A549 (cell line): ENCODE results near the gene SORCS2. TPM values are rescaled to one million over a fixed set of nuclear protein-coding genes. Genes with fewer than 3 reads are reported as not detected.

Experiments
- ATAC-seq, 2 experiments: fragments of 200-7000 bp in 1 of 2; fragments of >200 bp in 1 of 2; cut with Nextera tagmentation in 1 of 2; cut with Tn5 transposase in 1 of 2; 3 replicates each; pipeline versions ENCODE4 v1.8.0 to v1.9.1; 2018 to 2020; ENCODE audit warnings: mild to moderate bottlenecking in 1 of 2, moderate library complexity in 1 of 2
- CTCF ChIA-PET: fragments of 300-600 bp; sonication (Branson Sonifier 250); formaldehyde crosslinking; extraction: SDS; loops from one replicate; lab custom pipeline; 2021; ENCODE audit warnings: antibody characterized with exemption, inconsistent platforms; lab: Yijun Ruan, JAX
- POLR2A ChIA-PET: fragments of 350-600 bp; formaldehyde crosslinking; extraction: SDS; loops from one replicate; lab custom pipeline; 2021; ENCODE audit warnings: antibody characterized with exemption, inconsistent platforms; lab: Yijun Ruan, JAX
- DNase-seq, 2 experiments: peaks; one replicate each; pipeline versions ENCODE4 v3.0.0 to v3.0.0-alpha.2; 2011 to 2016; ENCODE audit warnings: low read depth in 1 of 2, low spot score in 1 of 2
- FAIRE-seq: peaks from 2 replicates; lab custom pipeline; 2011; peaks lifted over from hg19 to GRCh38; lab: Jason Lieb, UNC
- H3K27ac ChIP-seq, 2 experiments: fragments of >200 bp; sonication (Bioruptor Twin); formaldehyde crosslinking; 3 replicates each; pipeline ENCODE4 v1.5.1; 2016 to 2017
- H3K4me1 ChIP-seq: fragments of >200 bp; sonication (Bioruptor Twin); formaldehyde crosslinking; 3 replicates; pipeline ENCODE4 v1.6.1; 2016
- H3K4me2 ChIP-seq: fragments of >200 bp; sonication (Bioruptor Twin); formaldehyde crosslinking; 3 replicates; pipeline ENCODE4 v1.6.1; 2016
- H3K4me3 ChIP-seq: fragments of >200 bp; sonication (Bioruptor Twin); formaldehyde crosslinking; 3 replicates; pipeline ENCODE4 v1.5.1; 2016
- H3K9me3 ChIP-seq: fragments of >200 bp; sonication (Bioruptor Twin); formaldehyde crosslinking; 3 replicates; pipeline ENCODE4 v1.6.1; 2016
- BHLHE40 ChIP-seq: IDR thresholded peaks from 2 replicates; pipeline ENCODE4 v1.6.1; 2012; ENCODE audit warnings: low read depth, low read length, inconsistent platforms
- CBX2 ChIP-seq: fragments of 200-600 bp; sonication (generic); IDR thresholded peaks from 2 replicates; pipeline ENCODE4 v1.6.1; 2016; ENCODE audit warnings: low read depth, mild to moderate bottlenecking, borderline replicate concordance
- CBX8 ChIP-seq: fragments of 200-600 bp; sonication (generic); IDR thresholded peaks from 2 replicates; pipeline ENCODE4 v1.6.1; 2016
- EHMT2 ChIP-seq: fragments of 200-600 bp; sonication (generic); IDR thresholded peaks from 2 replicates; pipeline ENCODE4 v1.6.1; 2016; ENCODE audit warnings: antibody characterized with exemption, low read depth, mild to moderate bottlenecking, moderate library complexity
- EP300 ChIP-seq, 2 experiments: fragments of >200 bp; sonication (Bioruptor Twin); formaldehyde crosslinking; IDR thresholded peaks; 2 replicates in 1 of 2; 3 replicates in 1 of 2; pipeline ENCODE4 v1.6.1; 2016 to 2017
- ESRRA ChIP-seq: fragments of 150-350 bp; IDR thresholded peaks from 2 replicates; pipeline ENCODE4 v1.6.1; 2014; ENCODE audit warnings: mild to moderate bottlenecking, low read length, borderline replicate concordance
- FOSB ChIP-seq: fragments of 250-450 bp; sonication (Bioruptor Pico); IDR thresholded peaks from 2 replicates; pipeline ENCODE4 v1.5.0; 2020; ENCODE audit warnings: mild to moderate bottlenecking, moderate library complexity
- HOXB13 ChIP-seq: fragments of 250-450 bp; sonication (Bioruptor Pico); IDR thresholded peaks from 2 replicates; pipeline ENCODE4 v1.5.0; 2020; ENCODE audit warnings: low read depth, mild to moderate bottlenecking, moderate library complexity
- JUN ChIP-seq, 2 experiments: fragments of >200 bp; sonication (Bioruptor Twin); formaldehyde crosslinking; IDR thresholded peaks; 2 replicates in 1 of 2; 3 replicates in 1 of 2; pipeline ENCODE4 v1.6.1; 2016 to 2017
- JUNB ChIP-seq: fragments of >200 bp; sonication (Bioruptor Twin); formaldehyde crosslinking; IDR thresholded peaks from 2 replicates; pipeline ENCODE4 v1.6.1; 2016
- MAZ ChIP-seq: fragments of 150-350 bp; IDR thresholded peaks from 2 replicates; pipeline ENCODE4 v1.6.1; 2014; ENCODE audit warnings: antibody characterized with exemption, low read depth, low read length, borderline replicate concordance
- NFE2L2 ChIP-seq: fragments of 150-350 bp; conservative IDR thresholded peaks from 2 replicates; pipeline ENCODE4 v1.6.1; 2014; ENCODE audit warnings: low read length
- NPAS2 ChIP-seq: fragments of 250-450 bp; sonication (Bioruptor Pico); IDR thresholded peaks from 2 replicates; pipeline ENCODE4 v1.8.0; 2022; ENCODE audit warnings: mild to moderate bottlenecking, moderate library complexity, borderline replicate concordance
- POLR2A ChIP-seq: IDR thresholded peaks from 2 replicates; pipeline ENCODE4 v1.6.1; 2012; ENCODE audit warnings: mild to moderate bottlenecking, low read length
- POLR2AphosphoS2 ChIP-seq: conservative IDR thresholded peaks from 2 replicates; pipeline ENCODE4 v1.6.1; 2012; ENCODE audit warnings: low read length, improper control_type of control experiment, inconsistent platforms
- RARB ChIP-seq: fragments of 250-450 bp; sonication (Bioruptor Pico); IDR thresholded peaks from 2 replicates; pipeline ENCODE4 v1.8.0; 2021; ENCODE audit warnings: mild to moderate bottlenecking, moderate library complexity
- RCOR1 ChIP-seq: fragments of 150-350 bp; IDR thresholded peaks from 2 replicates; pipeline ENCODE4 v1.6.1; 2014; ENCODE audit warnings: antibody characterized with exemption, low read length, low read depth
- SMC3 ChIP-seq: fragments of >200 bp; sonication (Bioruptor Twin); formaldehyde crosslinking; IDR thresholded peaks from 3 replicates; pipeline ENCODE4 v1.6.1; 2018; ENCODE audit warnings: inconsistent platforms
- SREBF2 ChIP-seq: fragments of 450-650 bp; IDR thresholded peaks from 2 replicates; pipeline ENCODE4 v1.6.1; 2014; ENCODE audit warnings: mild to moderate bottlenecking, moderate library complexity
- ZC3H11A ChIP-seq: fragments of 450-650 bp; IDR thresholded peaks from 2 replicates; pipeline ENCODE4 v1.6.1; 2014; ENCODE audit warnings: antibody characterized with exemption, mild to moderate bottlenecking
- WGBS: methylation state at CpG from one replicate; pipeline ENCODE4 v1.1.6; 2017; ENCODE audit errors: missing lambda C conversion rate; 5-methylcytosine and 5-hydroxymethylcytosine counted together
- polyA plus RNA-seq, 4 experiments: library from polyadenylated mRNA; depleted of rRNA in 3 of 4; stranded (reverse); fragments of >200 nt; fragmentation: RNase III in 1 of 4; extraction: RNeasy Plus Mini Kit Qiagen cat#74134 plus additional on column Dnase treatment in 1 of 4; gene quantifications; 2 replicates in 3 of 4; 3 replicates in 1 of 4; pipeline ENCODE4 v1.2.3, GENCODE V29; 2011 to 2017
- TF ChIP-seq, protein P1 (sequence below): fragments of >200 bp; sonication (Bioruptor Twin); formaldehyde crosslinking; IDR thresholded peaks from 3 replicates; pipeline ENCODE4 v1.5.1; 2016
- TF ChIP-seq, protein P2 (sequence below): IDR thresholded peaks from 2 replicates; pipeline ENCODE4 v1.6.1; 2012
- TF ChIP-seq, protein P3 (sequence below): fragments of 150-350 bp; IDR thresholded peaks from 2 replicates; pipeline ENCODE4 v1.6.1; 2014; ENCODE audit warnings: low read depth, mild to moderate bottlenecking, low read length
- TF ChIP-seq, protein P4 (sequence below): fragments of 200-600 bp; sonication (generic); IDR thresholded peaks from 2 replicates; pipeline ENCODE4 v1.6.1; 2016; ENCODE audit warnings: antibody characterized with exemption, mild to moderate bottlenecking, moderate library complexity
- TF ChIP-seq, protein P5 (sequence below): fragments of 250-450 bp; sonication (Bioruptor Pico); IDR thresholded peaks from 2 replicates; pipeline ENCODE4 v1.5.0; 2021; ENCODE audit warnings: mild to moderate bottlenecking, moderate library complexity, borderline replicate concordance

SORCS2 gene
- polyA plus RNA-seq, 2 of the 4 experiments (the other 2 are of a cell fraction) = 1.4 to 4.6 TPM

DNA sequence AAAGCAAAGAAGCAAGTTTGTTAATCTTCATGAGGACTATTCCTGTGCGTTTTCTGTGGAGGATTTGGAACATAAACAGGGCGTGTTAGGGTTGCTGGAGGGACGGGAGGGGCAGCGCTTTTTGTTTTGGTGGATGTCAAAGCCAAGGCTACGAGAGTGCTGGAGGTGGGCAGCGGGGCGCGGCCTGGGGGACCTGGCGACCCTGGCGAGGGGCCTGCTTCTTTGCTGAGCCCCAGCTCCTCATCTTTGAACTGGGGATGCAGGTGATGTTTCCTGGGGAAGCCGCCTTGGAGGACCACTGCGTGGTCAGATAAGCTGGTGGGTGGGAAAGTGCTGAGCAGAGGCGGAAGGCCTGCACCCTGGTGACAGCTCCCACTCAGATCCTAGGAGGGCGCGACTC, 55.2 kb downstream of the SORCS2 start:
- no peak for FAIRE-seq
- CTCF ChIA-PET = no interaction called here
- H3K27ac ChIP-seq = no peak overlapping the region

DNA sequence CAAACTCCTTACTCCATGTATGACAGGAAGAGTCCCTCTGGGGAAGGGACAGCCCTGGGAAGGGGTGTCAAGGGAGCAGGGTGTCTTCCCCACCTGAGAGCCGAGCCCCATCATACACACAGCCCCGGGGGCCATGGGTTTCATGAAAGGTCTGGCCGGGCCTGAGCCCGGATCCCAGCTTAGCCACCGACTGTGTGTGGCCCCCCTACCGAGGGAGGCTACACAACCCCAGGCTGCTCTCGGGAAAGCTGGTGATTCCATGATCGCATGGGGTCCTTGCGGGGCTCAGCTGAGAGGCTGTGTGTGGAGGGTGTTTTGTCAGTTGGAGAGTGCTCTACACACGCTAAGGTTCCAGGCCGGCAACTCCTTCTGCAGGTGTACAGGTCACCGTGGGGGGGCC, 55.6 kb downstream of the SORCS2 start:
- Histone ChIP-seq H3K27ac (no peak overlapping the region), H3K4me1 (no peaks in the 10 kb centered on the region), H3K9me3 (no peaks in the 10 kb centered on the region; the same call in 2 of the 3 replicates), H3K4me2 (no peak overlapping the region), H3K4me3 (no peak overlapping the region)
- TF ChIP-seq, protein P1, sequence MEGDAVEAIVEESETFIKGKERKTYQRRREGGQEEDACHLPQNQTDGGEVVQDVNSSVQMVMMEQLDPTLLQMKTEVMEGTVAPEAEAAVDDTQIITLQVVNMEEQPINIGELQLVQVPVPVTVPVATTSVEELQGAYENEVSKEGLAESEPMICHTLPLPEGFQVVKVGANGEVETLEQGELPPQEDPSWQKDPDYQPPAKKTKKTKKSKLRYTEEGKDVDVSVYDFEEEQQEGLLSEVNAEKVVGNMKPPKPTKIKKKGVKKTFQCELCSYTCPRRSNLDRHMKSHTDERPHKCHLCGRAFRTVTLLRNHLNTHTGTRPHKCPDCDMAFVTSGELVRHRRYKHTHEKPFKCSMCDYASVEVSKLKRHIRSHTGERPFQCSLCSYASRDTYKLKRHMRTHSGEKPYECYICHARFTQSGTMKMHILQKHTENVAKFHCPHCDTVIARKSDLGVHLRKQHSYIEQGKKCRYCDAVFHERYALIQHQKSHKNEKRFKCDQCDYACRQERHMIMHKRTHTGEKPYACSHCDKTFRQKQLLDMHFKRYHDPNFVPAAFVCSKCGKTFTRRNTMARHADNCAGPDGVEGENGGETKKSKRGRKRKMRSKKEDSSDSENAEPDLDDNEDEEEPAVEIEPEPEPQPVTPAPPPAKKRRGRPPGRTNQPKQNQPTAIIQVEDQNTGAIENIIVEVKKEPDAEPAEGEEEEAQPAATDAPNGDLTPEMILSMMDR = no peak
- ATAC-seq (no peak), FAIRE-seq (no peak), DNase-seq (no peak)
- ChIA-PET POLR2A (no interaction called here), CTCF (no interaction called here)
- WGBS = no CpG with 5 or more reads among the region's 12 CpGs

More for the DNA sequence above, 55.2 kb downstream of the SORCS2 start:
- POLR2A ChIA-PET = no interaction called here
- Histone ChIP-seq H3K9me3 (no peaks in the 10 kb centered on the region; the same call in 2 of the 3 replicates), H3K4me3 (no peak overlapping the region), H3K4me2 (no peak overlapping the region), H3K4me1 (no peaks in the 10 kb centered on the region)
- ATAC-seq (no peak), DNase-seq (no peak)
- WGBS = 85% methylated on average over 15 of the region's 15 CpGs
- no peak for TF ChIP-seq POLR2A
- no peak for TF ChIP-seq EHMT2
- no peak for TF ChIP-seq JUNB
- TF ChIP-seq SMC3 = no peak
- TF ChIP-seq ZC3H11A = no peak
- no peak for TF ChIP-seq BHLHE40
- TF ChIP-seq RARB (CRISPR knock-in tag) = no peak
- no peak for TF ChIP-seq EP300 (IDR thresholded peaks at IDR 0.05)
- no peak for TF ChIP-seq NPAS2 (CRISPR knock-in tag)
- TF ChIP-seq CBX2 = no peak
- TF ChIP-seq, protein P2, sequence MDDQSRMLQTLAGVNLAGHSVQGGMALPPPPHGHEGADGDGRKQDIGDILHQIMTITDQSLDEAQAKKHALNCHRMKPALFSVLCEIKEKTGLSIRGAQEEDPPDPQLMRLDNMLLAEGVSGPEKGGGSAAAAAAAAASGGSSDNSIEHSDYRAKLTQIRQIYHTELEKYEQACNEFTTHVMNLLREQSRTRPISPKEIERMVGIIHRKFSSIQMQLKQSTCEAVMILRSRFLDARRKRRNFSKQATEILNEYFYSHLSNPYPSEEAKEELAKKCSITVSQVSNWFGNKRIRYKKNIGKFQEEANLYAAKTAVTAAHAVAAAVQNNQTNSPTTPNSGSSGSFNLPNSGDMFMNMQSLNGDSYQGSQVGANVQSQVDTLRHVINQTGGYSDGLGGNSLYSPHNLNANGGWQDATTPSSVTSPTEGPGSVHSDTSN = no peak
- TF ChIP-seq, protein P3, sequence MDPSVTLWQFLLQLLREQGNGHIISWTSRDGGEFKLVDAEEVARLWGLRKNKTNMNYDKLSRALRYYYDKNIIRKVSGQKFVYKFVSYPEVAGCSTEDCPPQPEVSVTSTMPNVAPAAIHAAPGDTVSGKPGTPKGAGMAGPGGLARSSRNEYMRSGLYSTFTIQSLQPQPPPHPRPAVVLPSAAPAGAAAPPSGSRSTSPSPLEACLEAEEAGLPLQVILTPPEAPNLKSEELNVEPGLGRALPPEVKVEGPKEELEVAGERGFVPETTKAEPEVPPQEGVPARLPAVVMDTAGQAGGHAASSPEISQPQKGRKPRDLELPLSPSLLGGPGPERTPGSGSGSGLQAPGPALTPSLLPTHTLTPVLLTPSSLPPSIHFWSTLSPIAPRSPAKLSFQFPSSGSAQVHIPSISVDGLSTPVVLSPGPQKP = no peak
- TF ChIP-seq ESRRA = no peak
- TF ChIP-seq MAZ = no peak
- TF ChIP-seq RCOR1 = no peak
- no peak for TF ChIP-seq POLR2AphosphoS2

DNA sequence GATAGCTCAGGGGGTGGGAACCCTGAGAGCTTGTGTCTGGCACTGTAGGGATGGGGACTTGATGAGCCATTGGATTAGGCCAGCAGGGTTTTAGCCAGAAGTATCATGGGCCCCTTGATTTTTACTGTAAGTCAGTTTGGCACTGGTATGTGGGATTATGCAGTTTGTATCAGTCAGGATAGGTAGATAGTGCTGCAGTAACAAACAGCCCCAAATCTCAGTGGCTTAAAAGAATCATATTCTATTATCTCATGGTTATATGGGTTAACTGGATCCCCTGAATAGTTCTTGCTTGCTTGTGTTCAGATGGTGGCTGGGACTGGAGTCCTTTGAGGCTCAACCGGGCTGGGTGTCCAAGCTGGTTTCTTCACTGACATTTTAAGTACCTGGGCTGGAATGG, 56.5 kb downstream of the SORCS2 start:
- no peak for DNase-seq
- ChIA-PET POLR2A (no interaction called here), CTCF (interaction anchor here (1.2 kb wide), 1 partner anchor 10 kb away, joined by 4 read pairs; no protein-coding TSS in a partner anchor)
- Histone ChIP-seq H3K4me3 (no peak overlapping the region), H3K4me2 (no peak overlapping the region), H3K4me1 (no peaks in the 10 kb centered on the region), H3K27ac (no peak overlapping the region), H3K9me3 (no peaks in the 10 kb centered on the region; the same call in 2 of the 3 replicates)
- FAIRE-seq = no peak
- WGBS = 100% methylated on average over 1 of the region's 1 CpG
- ATAC-seq = no peak
- TF ChIP-seq, protein P4, sequence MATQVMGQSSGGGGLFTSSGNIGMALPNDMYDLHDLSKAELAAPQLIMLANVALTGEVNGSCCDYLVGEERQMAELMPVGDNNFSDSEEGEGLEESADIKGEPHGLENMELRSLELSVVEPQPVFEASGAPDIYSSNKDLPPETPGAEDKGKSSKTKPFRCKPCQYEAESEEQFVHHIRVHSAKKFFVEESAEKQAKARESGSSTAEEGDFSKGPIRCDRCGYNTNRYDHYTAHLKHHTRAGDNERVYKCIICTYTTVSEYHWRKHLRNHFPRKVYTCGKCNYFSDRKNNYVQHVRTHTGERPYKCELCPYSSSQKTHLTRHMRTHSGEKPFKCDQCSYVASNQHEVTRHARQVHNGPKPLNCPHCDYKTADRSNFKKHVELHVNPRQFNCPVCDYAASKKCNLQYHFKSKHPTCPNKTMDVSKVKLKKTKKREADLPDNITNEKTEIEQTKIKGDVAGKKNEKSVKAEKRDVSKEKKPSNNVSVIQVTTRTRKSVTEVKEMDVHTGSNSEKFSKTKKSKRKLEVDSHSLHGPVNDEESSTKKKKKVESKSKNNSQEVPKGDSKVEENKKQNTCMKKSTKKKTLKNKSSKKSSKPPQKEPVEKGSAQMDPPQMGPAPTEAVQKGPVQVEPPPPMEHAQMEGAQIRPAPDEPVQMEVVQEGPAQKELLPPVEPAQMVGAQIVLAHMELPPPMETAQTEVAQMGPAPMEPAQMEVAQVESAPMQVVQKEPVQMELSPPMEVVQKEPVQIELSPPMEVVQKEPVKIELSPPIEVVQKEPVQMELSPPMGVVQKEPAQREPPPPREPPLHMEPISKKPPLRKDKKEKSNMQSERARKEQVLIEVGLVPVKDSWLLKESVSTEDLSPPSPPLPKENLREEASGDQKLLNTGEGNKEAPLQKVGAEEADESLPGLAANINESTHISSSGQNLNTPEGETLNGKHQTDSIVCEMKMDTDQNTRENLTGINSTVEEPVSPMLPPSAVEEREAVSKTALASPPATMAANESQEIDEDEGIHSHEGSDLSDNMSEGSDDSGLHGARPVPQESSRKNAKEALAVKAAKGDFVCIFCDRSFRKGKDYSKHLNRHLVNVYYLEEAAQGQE = no peak
- no peak for TF ChIP-seq HOXB13 (CRISPR knock-in tag)
- TF ChIP-seq NFE2L2 = no peak
- TF ChIP-seq CBX8 = no peak
- no peak for TF ChIP-seq FOSB
- TF ChIP-seq, protein P2 = no peak
- TF ChIP-seq JUN (IDR thresholded peaks at IDR 0.05) = no peak
- TF ChIP-seq, protein P5, sequence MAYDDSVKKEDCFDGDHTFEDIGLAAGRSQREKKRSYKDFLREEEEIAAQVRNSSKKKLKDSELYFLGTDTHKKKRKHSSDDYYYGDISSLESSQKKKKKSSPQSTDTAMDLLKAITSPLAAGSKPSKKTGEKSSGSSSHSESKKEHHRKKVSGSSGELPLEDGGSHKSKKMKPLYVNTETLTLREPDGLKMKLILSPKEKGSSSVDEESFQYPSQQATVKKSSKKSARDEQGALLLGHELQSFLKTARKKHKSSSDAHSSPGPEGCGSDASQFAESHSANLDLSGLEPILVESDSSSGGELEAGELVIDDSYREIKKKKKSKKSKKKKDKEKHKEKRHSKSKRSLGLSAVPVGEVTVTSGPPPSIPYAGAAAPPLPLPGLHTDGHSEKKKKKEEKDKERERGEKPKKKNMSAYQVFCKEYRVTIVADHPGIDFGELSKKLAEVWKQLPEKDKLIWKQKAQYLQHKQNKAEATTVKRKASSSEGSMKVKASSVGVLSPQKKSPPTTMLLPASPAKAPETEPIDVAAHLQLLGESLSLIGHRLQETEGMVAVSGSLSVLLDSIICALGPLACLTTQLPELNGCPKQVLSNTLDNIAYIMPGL = no peak
- no peak for TF ChIP-seq SREBF2
